SK-N-SH (cell line): ENCODE data around the gene TIMP2. TPM values are rescaled to one million over a fixed set of nuclear protein-coding genes. Genes with fewer than 3 reads are reported as not detected.
A peak's percentile ranks its signal among the peaks of the same experiment; 100 is the strongest.

Experiments used
- CTCF ChIA-PET: fragments of 300-600, 350-600 bp; formaldehyde crosslinking; extraction: SDS; loops from one replicate; lab custom pipeline; 2021; lab: Yijun Ruan, JAX
- POLR2A ChIA-PET: fragments of 350-600 bp; sonication (Branson Sonifier 250); formaldehyde crosslinking; extraction: SDS; loops from one replicate; lab custom pipeline; 2020; ENCODE audit warnings: antibody characterized with exemption, inconsistent platforms; lab: Yijun Ruan, JAX
- DNase-seq: peaks from one replicate; pipeline ENCODE4 v3.0.0; 2012
- H2AFZ ChIP-seq: fragments of 200-600 bp; sonication (generic); 2 replicates; pipeline ENCODE4 v1.8.1; 2016; ENCODE audit warnings: antibody characterized with exemption, mild to moderate bottlenecking, low read depth
- H3F3A ChIP-seq: fragments of 200-600 bp; sonication (generic); replicated peaks from 2 replicates; pipeline ENCODE3; 2016; ENCODE audit warnings: antibody characterized with exemption, mild to moderate bottlenecking; ENCODE audit not compliant: insufficient read depth
- H3K27ac ChIP-seq, 2 experiments: fragments of 200-500 bp in 1 of 2; fragments of 200-600 bp in 1 of 2; sonication (Bioruptor generic) in 1 of 2; sonication (generic), shearing (Covaris generic) in 1 of 2; 2 replicates each; pipeline versions ENCODE4 v1.5.1 to v1.6.1; 2014 to 2016; ENCODE audit warnings: low read depth in 2 of 2, inconsistent platforms in 1 of 2, low read length in 1 of 2, mild to moderate bottlenecking in 1 of 2, mixed read lengths in 1 of 2
- H3K27me3 ChIP-seq: fragments of 200-600 bp; sonication (generic), shearing (Covaris generic); 2 replicates; pipeline ENCODE4 v1.6.1; 2016; ENCODE audit warnings: mixed run types; ENCODE audit not compliant: insufficient read depth
- H3K36me3 ChIP-seq, 2 experiments: fragments of 200-500 bp in 1 of 2; fragments of 200-600 bp in 1 of 2; sonication (Bioruptor generic) in 1 of 2; sonication (generic) in 1 of 2; replicated peaks in 1 of 2; 2 replicates each; pipeline versions ENCODE3 to v1.5.1; 2014 to 2016; ENCODE audit warnings: low read length in 1 of 2, mild to moderate bottlenecking in 1 of 2; ENCODE audit not compliant: insufficient read depth in 2 of 2, control insufficient read depth in 1 of 2
- H3K4me1 ChIP-seq, 2 experiments: fragments of 200-500 bp in 1 of 2; fragments of 200-600 bp in 1 of 2; sonication (Bioruptor generic) in 1 of 2; sonication (generic), shearing (Covaris generic) in 1 of 2; 2 replicates each; pipeline versions ENCODE4 v1.5.1 to v1.6.1; 2014 to 2016; ENCODE audit warnings: low read depth in 1 of 2, low read length in 1 of 2, mixed run types in 1 of 2; ENCODE audit not compliant: insufficient read depth in 2 of 2, control insufficient read depth in 1 of 2
- H3K4me2 ChIP-seq: fragments of 200-600 bp; sonication (generic), shearing (Covaris generic); 2 replicates; pipeline ENCODE4 v1.6.1; 2017; ENCODE audit warnings: mixed run types
- H3K4me3 ChIP-seq, 2 experiments: fragments of 200-500 bp in 1 of 2; fragments of 200-600 bp in 1 of 2; sonication (Bioruptor generic) in 1 of 2; sonication (generic), shearing (Covaris generic) in 1 of 2; 2 replicates each; pipeline versions ENCODE4 v1.5.1 to v1.8.1; 2014 to 2016; ENCODE audit warnings: low read depth in 2 of 2, inconsistent platforms in 1 of 2, low read length in 1 of 2, mild to moderate bottlenecking in 1 of 2, mixed read lengths in 1 of 2, moderate library complexity in 1 of 2
- H3K79me2 ChIP-seq: fragments of 200-600 bp; sonication (generic); 2 replicates; pipeline ENCODE4 v1.8.1; 2017; ENCODE audit warnings: mild to moderate bottlenecking; ENCODE audit not compliant: insufficient read depth
- H3K9ac ChIP-seq: fragments of 200-600 bp; sonication (generic); 2 replicates; pipeline ENCODE4 v1.6.1; 2017; ENCODE audit warnings: mixed run types
- H3K9me2 ChIP-seq: fragments of 200-600 bp; sonication (generic); 2 replicates; pipeline ENCODE4 v1.6.1; 2017; ENCODE audit warnings: mixed run types
- H3K9me3 ChIP-seq: fragments of 200-600 bp; sonication (generic); 2 replicates; pipeline ENCODE4 v1.6.1; 2017; ENCODE audit warnings: mixed run types, mild to moderate bottlenecking, moderate library complexity
- H4K20me1 ChIP-seq: fragments of 200-600 bp; sonication (generic); 2 replicates; pipeline ENCODE4 v1.6.1; 2017; ENCODE audit warnings: mild to moderate bottlenecking, mixed run types; ENCODE audit not compliant: insufficient read depth
- EP300 ChIP-seq, 2 experiments: IDR thresholded peaks; 2 replicates each; pipeline versions ENCODE4 v1.4.0 to v1.6.1; 2012; ENCODE audit warnings: borderline replicate concordance in 1 of 2, low read depth in 1 of 2, low read length in 1 of 2
- FOXJ3 ChIP-seq: sonication (generic); formaldehyde crosslinking; IDR thresholded peaks from 2 replicates; pipeline ENCODE4 v1.5.1; 2020; ENCODE audit warnings: mild to moderate bottlenecking, missing genetic modification reagents
- JUND ChIP-seq: IDR thresholded peaks from 2 replicates; pipeline ENCODE4 v1.4.0; 2012
- MXI1 ChIP-seq: IDR thresholded peaks from 2 replicates; pipeline ENCODE4 v1.6.1; 2012; ENCODE audit warnings: mild to moderate bottlenecking, low read depth, low read length, improper control_type of control experiment
- RAD21 ChIP-seq: IDR thresholded peaks from 2 replicates; pipeline ENCODE4 v1.6.1; 2012; ENCODE audit warnings: mild to moderate bottlenecking, low read length
- RCOR1 ChIP-seq: fragments of 150-350 bp; IDR thresholded peaks from 2 replicates; pipeline ENCODE4 v1.6.1; 2017; ENCODE audit warnings: antibody characterized with exemption, low read length
- SMC3 ChIP-seq: IDR thresholded peaks from 2 replicates; pipeline ENCODE4 v1.6.1; 2012; ENCODE audit warnings: low read depth, low read length, improper control_type of control experiment
- TCF12 ChIP-seq: IDR thresholded peaks from 2 replicates; pipeline ENCODE4 v1.4.0; 2012
- TEAD4 ChIP-seq: IDR thresholded peaks from 2 replicates; pipeline ENCODE4 v1.4.0; 2012; ENCODE audit warnings: mild to moderate bottlenecking, borderline replicate concordance; ENCODE audit not compliant: insufficient read depth
- WGBS: methylation state at CpG from one replicate; pipeline ENCODE4 v1.1.6; 2017; ENCODE audit warnings: low lambda C conversion rate; 5-methylcytosine and 5-hydroxymethylcytosine counted together
- polyA plus RNA-seq, 3 experiments: library from polyadenylated mRNA; depleted of rRNA; stranded (reverse); fragments of >200 nt; gene quantifications; 2 replicates each; pipeline ENCODE4 v1.2.3, GENCODE V29; 2012
- TF ChIP-seq, protein P1 (sequence below): fragments of 200-600 bp; sonication (generic); IDR thresholded peaks from 2 replicates; pipeline ENCODE4 v1.6.1; 2017; ENCODE audit warnings: antibody characterized with exemption, mild to moderate bottlenecking, moderate library complexity
- TF ChIP-seq, protein P2 (sequence below): IDR thresholded peaks from 2 replicates; pipeline ENCODE4; 2012
- TF ChIP-seq, protein P3 (sequence below): IDR thresholded peaks from 2 replicates; pipeline ENCODE4 v1.4.0; 2012; ENCODE audit warnings: low read depth, borderline replicate concordance
- TF ChIP-seq, protein P4 (sequence below): IDR thresholded peaks from 2 replicates; pipeline ENCODE4 v1.6.1; 2012; ENCODE audit warnings: mild to moderate bottlenecking, low read depth, low read length, moderate library complexity

TIMP2 gene
- polyA plus RNA-seq, 1 of the 3 experiments (the other 2 are of a cell fraction) = 441 TPM

GRCh38 chr17:78910497-78911284 is 14.5 kb downstream of the TIMP2 start (continued):
- TF ChIP-seq, protein P1, sequence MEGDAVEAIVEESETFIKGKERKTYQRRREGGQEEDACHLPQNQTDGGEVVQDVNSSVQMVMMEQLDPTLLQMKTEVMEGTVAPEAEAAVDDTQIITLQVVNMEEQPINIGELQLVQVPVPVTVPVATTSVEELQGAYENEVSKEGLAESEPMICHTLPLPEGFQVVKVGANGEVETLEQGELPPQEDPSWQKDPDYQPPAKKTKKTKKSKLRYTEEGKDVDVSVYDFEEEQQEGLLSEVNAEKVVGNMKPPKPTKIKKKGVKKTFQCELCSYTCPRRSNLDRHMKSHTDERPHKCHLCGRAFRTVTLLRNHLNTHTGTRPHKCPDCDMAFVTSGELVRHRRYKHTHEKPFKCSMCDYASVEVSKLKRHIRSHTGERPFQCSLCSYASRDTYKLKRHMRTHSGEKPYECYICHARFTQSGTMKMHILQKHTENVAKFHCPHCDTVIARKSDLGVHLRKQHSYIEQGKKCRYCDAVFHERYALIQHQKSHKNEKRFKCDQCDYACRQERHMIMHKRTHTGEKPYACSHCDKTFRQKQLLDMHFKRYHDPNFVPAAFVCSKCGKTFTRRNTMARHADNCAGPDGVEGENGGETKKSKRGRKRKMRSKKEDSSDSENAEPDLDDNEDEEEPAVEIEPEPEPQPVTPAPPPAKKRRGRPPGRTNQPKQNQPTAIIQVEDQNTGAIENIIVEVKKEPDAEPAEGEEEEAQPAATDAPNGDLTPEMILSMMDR = no peak
- TF ChIP-seq, protein P2, sequence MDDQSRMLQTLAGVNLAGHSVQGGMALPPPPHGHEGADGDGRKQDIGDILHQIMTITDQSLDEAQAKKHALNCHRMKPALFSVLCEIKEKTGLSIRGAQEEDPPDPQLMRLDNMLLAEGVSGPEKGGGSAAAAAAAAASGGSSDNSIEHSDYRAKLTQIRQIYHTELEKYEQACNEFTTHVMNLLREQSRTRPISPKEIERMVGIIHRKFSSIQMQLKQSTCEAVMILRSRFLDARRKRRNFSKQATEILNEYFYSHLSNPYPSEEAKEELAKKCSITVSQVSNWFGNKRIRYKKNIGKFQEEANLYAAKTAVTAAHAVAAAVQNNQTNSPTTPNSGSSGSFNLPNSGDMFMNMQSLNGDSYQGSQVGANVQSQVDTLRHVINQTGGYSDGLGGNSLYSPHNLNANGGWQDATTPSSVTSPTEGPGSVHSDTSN = no peak
- TF ChIP-seq MXI1 = no peak
- TF ChIP-seq TCF12 = no peak
- TF ChIP-seq, protein P3, sequence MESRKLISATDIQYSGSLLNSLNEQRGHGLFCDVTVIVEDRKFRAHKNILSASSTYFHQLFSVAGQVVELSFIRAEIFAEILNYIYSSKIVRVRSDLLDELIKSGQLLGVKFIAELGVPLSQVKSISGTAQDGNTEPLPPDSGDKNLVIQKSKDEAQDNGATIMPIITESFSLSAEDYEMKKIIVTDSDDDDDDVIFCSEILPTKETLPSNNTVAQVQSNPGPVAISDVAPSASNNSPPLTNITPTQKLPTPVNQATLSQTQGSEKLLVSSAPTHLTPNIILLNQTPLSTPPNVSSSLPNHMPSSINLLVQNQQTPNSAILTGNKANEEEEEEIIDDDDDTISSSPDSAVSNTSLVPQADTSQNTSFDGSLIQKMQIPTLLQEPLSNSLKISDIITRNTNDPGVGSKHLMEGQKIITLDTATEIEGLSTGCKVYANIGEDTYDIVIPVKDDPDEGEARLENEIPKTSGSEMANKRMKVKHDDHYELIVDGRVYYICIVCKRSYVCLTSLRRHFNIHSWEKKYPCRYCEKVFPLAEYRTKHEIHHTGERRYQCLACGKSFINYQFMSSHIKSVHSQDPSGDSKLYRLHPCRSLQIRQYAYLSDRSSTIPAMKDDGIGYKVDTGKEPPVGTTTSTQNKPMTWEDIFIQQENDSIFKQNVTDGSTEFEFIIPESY = no peak
- no peak for TF ChIP-seq JUND

DNA sequence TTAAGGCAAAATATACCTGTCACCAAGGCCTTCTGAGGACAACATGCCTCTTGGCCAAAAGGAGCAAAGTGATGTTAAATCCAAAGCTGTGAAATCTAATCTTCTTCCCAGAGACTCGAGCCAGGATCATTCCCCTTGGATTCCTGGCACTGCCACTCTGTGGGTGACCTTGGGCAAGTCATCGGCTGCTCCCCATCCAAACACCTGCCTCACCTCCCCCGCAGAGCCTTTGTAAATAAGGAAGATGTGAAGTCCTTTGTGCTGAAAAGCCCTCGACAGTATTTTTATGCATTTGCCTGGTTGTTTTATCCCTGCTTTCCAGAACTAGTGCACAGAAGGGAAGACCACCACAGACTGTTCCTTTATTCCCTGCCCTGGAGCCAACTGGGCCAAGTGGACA is 16.8 kb downstream of the TIMP2 start:
- Histone ChIP-seq H3K36me3 (peaks cover 0 to 22% of the 10 kb centered on the region in 2 experiments), H3K4me1 (peaks cover 0 to 25% of the 10 kb centered on the region in 2 experiments; a peak in 1 of 4 replicates), H3K79me2 (peaks cover 100% of the 10 kb centered on the region), H3K27me3 (no peaks in the 10 kb centered on the region)
- 47% methylated on average over 4 of the region's 4 CpGs for WGBS
- POLR2A ChIA-PET = no interaction called here
- CTCF ChIA-PET = interaction anchor here (0.7 to 2.0 kb wide), 6 partner anchors 8 to 65 kb away, joined by 3 to 7 read pairs (median 4); no protein-coding TSS in a partner anchor
- TF ChIP-seq EP300 (IDR thresholded peaks at IDR 0.05; ENCODE audit: borderline replicate concordance in 1 of 2, low read depth in 1 of 2, low read length in 1 of 2) (no peak), RCOR1 (no peak), MXI1 (no peak), FOXJ3 (CRISPR knock-in tag) (no peak), TEAD4 (no peak), RAD21 (no peak), SMC3 (no peak)
- TF ChIP-seq, protein P4, sequence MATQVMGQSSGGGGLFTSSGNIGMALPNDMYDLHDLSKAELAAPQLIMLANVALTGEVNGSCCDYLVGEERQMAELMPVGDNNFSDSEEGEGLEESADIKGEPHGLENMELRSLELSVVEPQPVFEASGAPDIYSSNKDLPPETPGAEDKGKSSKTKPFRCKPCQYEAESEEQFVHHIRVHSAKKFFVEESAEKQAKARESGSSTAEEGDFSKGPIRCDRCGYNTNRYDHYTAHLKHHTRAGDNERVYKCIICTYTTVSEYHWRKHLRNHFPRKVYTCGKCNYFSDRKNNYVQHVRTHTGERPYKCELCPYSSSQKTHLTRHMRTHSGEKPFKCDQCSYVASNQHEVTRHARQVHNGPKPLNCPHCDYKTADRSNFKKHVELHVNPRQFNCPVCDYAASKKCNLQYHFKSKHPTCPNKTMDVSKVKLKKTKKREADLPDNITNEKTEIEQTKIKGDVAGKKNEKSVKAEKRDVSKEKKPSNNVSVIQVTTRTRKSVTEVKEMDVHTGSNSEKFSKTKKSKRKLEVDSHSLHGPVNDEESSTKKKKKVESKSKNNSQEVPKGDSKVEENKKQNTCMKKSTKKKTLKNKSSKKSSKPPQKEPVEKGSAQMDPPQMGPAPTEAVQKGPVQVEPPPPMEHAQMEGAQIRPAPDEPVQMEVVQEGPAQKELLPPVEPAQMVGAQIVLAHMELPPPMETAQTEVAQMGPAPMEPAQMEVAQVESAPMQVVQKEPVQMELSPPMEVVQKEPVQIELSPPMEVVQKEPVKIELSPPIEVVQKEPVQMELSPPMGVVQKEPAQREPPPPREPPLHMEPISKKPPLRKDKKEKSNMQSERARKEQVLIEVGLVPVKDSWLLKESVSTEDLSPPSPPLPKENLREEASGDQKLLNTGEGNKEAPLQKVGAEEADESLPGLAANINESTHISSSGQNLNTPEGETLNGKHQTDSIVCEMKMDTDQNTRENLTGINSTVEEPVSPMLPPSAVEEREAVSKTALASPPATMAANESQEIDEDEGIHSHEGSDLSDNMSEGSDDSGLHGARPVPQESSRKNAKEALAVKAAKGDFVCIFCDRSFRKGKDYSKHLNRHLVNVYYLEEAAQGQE = no peak
- TF ChIP-seq, all 33 proteins: peak for 0
- no peak overlapping the region for H3K4me2 ChIP-seq
- peaks cover 100% of the 10 kb centered on the region for H4K20me1 ChIP-seq
- DNase-seq = no peak
- H3K4me3 ChIP-seq = no peak overlapping the region
- no peaks in the 10 kb centered on the region for H3K9me3 ChIP-seq
- peaks cover 9% of the 10 kb centered on the region for H3F3A ChIP-seq
- no peak overlapping the region for H3K9ac ChIP-seq
- H3K27ac ChIP-seq = peak overlapping the region in 1 of 2 experiments; percentile 29; a peak in 2 of 4 replicates
- H3K9me2 ChIP-seq = no peaks in the 10 kb centered on the region
- H2AFZ ChIP-seq = no peak overlapping the region
